Measurements from ENCODE around the gene CENPC.

CENPC gene

DNA sequence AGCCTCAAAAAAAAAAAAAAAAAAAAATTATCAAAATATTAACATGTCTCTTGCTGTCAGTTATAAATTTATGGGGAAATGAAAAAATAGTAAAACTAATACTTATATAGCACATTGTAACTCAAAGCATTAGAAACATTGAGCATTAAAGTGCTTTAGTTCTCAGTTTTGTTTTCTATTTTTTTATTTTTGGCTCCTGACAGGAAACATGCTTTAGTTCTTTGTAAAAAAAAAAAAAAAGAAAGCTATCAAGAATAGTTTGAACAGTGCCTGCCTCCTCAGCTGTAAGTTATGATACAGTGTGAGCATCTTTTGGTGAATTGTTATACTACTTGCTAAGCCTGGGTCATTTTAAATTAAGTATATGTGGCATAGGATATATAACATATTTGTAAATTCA lies 5.1 kb upstream of the CENPC start:
- no peaks in the 10 kb centered on the region for H3K36me3 ChIP-seq
- TF ChIP-seq, protein P1, sequence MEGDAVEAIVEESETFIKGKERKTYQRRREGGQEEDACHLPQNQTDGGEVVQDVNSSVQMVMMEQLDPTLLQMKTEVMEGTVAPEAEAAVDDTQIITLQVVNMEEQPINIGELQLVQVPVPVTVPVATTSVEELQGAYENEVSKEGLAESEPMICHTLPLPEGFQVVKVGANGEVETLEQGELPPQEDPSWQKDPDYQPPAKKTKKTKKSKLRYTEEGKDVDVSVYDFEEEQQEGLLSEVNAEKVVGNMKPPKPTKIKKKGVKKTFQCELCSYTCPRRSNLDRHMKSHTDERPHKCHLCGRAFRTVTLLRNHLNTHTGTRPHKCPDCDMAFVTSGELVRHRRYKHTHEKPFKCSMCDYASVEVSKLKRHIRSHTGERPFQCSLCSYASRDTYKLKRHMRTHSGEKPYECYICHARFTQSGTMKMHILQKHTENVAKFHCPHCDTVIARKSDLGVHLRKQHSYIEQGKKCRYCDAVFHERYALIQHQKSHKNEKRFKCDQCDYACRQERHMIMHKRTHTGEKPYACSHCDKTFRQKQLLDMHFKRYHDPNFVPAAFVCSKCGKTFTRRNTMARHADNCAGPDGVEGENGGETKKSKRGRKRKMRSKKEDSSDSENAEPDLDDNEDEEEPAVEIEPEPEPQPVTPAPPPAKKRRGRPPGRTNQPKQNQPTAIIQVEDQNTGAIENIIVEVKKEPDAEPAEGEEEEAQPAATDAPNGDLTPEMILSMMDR (IDR thresholded peaks at IDR 0.05), result no peak
- H3K4me3 ChIP-seq (ENCODE audit: low read depth in 1 of 2, low read length in 1 of 2), result no peak overlapping the region
- no peaks in the 10 kb centered on the region for H3K27me3 ChIP-seq
- H3K9me3 ChIP-seq, result no peaks in the 10 kb centered on the region
- H3K4me1 ChIP-seq (ENCODE audit: control insufficient read depth in 1 of 2, insufficient read depth in 1 of 2, low read depth in 1 of 2, low read length in 1 of 2), result peaks cover 3 to 4% of the 10 kb centered on the region in 2 experiments
- no peak overlapping the region for H3K27ac ChIP-seq

DNA sequence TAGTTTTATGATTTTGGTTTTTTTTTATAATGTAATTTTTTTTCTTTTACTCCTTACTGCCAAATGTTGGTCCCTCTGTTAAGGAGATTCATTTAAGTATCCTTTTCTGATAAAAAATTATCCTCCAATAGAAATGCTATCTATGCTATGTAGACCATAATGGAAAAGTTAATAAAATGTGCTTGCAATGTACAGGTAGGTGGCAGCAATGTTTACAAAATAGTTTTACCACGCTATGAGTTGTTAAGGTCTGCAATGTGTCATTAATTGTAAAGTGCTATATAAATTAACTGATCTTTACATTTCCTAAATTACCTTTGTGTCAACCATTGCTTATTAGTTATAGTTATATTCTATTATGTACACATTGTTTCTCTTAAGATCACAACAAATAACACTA lies 3.8 kb upstream of the CENPC start:
- Histone ChIP-seq H3K27ac (no peak overlapping the region), H3K4me1 (ENCODE audit: control insufficient read depth in 1 of 2, insufficient read depth in 1 of 2, low read depth in 1 of 2, low read length in 1 of 2) (peaks cover 9 to 12% of the 10 kb centered on the region in 2 experiments), H3K27me3 (no peaks in the 10 kb centered on the region), H3K36me3 (no peaks in the 10 kb centered on the region), H3K9me3 (no peaks in the 10 kb centered on the region), H3K4me3 (ENCODE audit: low read depth in 1 of 2, low read length in 1 of 2) (no peak overlapping the region)
- TF ChIP-seq, protein P1 (IDR thresholded peaks at IDR 0.05), result no peak

DNA sequence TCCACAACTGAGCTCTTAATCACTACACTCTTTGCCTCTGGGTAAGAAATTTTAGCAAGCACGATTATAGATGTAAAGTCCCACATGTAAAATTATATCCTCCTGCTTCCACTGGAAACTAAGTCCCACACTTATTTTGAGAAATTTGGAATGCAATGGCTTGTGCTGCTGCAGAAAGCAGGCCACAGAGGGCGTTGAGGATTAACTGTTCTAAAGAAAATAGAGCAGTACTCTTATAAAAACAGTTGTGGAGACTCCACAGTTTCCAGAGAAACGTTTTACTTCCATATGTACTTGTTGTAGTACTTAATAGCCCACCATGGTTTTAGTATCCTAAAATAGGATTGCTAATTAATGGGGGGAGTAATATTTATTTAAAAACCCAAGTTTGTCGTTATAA lies 1.7 kb upstream of the CENPC start:
- H3K4me1 ChIP-seq (ENCODE audit: control insufficient read depth in 1 of 2, insufficient read depth in 1 of 2, low read depth in 1 of 2, low read length in 1 of 2), result peaks cover 18 to 30% of the 10 kb centered on the region in 2 experiments
- H3K27me3 ChIP-seq, result no peaks in the 10 kb centered on the region
- H3K4me3 ChIP-seq (ENCODE audit: low read depth in 1 of 2, low read length in 1 of 2), result no peak overlapping the region
- H3K27ac ChIP-seq, result no peak overlapping the region
- H3K9me3 ChIP-seq, result no peaks in the 10 kb centered on the region
- no peaks in the 10 kb centered on the region for H3K36me3 ChIP-seq
- TF ChIP-seq, protein P1 (IDR thresholded peaks at IDR 0.05), result no peak

DNA sequence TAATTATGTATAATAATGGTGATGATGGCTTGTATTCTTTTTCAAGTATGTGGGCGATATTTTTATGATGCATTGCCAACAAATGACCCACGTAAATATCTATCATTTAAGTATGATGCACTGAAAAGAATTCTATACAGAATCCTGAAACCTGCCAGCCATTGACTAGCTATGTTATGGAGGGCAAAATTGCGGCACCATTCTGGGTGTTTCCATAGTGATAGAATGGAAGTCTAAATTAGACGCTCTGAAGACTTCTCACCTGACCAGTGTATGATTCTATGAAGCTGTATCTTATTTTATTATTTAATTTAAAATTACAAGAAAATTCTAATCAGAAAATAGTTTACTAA lies 677 bp upstream of the CENPC start:
- TF ChIP-seq, protein P1 (IDR thresholded peaks at IDR 0.05), result no peak
- H3K27ac ChIP-seq, result peak overlapping the region; percentile 89

DNA sequence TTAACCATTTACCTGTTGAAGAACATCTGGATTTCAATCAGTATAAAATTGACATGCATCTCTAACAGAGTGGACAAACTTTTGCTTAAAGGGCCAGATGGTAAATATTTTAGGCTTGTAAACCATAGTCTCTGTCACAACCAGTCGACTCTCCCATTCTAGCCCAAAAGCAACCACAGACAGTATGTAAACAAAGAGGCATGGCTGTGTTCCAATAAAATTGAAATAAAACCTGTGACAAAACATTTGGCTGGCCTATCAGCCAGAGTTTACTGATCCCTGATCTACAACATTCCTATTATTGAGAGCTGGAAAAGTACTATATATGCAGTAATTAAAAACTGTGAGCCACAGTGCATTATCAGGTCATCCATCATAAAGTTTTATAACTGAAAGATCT lies 3.2 kb downstream of the CENPC start:
- Histone ChIP-seq H3K4me1 (ENCODE audit: control insufficient read depth in 1 of 2, insufficient read depth in 1 of 2, low read depth in 1 of 2, low read length in 1 of 2) (peaks cover 18 to 32% of the 10 kb centered on the region in 2 experiments), H3K9me3 (no peaks in the 10 kb centered on the region), H3K36me3 (peaks cover 34% of the 10 kb centered on the region), H3K27ac (no peak overlapping the region), H3K27me3 (no peaks in the 10 kb centered on the region), H3K4me3 (ENCODE audit: low read depth in 1 of 2, low read length in 1 of 2) (no peak overlapping the region)
- TF ChIP-seq, protein P1 (IDR thresholded peaks at IDR 0.05), result no peak

More for the DNA sequence above, 677 bp upstream of the CENPC start:
- Histone ChIP-seq H3K9me3 (no peaks in the 10 kb centered on the region), H3K36me3 (no peaks in the 10 kb centered on the region), H3K4me3 (ENCODE audit: low read depth in 1 of 2, low read length in 1 of 2) (peak overlapping the region; percentile 76 to 80), H3K4me1 (ENCODE audit: control insufficient read depth in 1 of 2, insufficient read depth in 1 of 2, low read depth in 1 of 2, low read length in 1 of 2) (peaks cover 18 to 32% of the 10 kb centered on the region in 2 experiments), H3K27me3 (no peaks in the 10 kb centered on the region)

DNA sequence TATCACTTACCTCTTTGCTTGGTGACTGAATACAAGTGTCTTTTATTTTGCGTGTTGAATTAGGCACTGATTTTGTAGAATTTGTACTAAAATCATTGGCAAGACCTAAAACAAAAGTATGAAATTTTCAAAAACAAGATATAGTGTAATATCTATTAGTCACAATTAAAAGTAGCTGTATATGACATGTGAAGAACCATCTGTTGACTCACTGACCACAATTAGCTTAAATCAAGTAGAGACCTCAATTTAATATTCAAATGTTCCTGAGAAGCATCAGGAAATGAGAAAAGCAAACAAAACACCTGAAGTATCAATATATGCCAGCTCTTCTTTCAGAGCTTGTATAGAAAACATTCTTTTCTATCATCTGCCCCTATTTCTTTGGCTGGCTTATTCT lies 5.5 kb downstream of the CENPC start:
- Histone ChIP-seq H3K9me3 (no peaks in the 10 kb centered on the region), H3K27me3 (no peaks in the 10 kb centered on the region), H3K4me1 (ENCODE audit: control insufficient read depth in 1 of 2, insufficient read depth in 1 of 2, low read depth in 1 of 2, low read length in 1 of 2) (peaks cover 14 to 28% of the 10 kb centered on the region in 2 experiments), H3K4me3 (ENCODE audit: low read depth in 1 of 2, low read length in 1 of 2) (no peak overlapping the region), H3K36me3 (peaks cover 34% of the 10 kb centered on the region), H3K27ac (no peak overlapping the region)
- TF ChIP-seq, protein P1 (IDR thresholded peaks at IDR 0.05), result no peak
